ENCODE measurements around the gene ELF4. TPM values are rescaled to one million over a fixed set of nuclear protein-coding genes. Genes with fewer than 3 reads are reported as not detected.

ELF4 gene
- total and polyA plus RNA-seq, 9 of the 15 experiments (the other 6 are each of a cell fraction or from before 2014, with no cell fraction given): 5.9 to 55.8 (median 25.2) TPM

DNA sequence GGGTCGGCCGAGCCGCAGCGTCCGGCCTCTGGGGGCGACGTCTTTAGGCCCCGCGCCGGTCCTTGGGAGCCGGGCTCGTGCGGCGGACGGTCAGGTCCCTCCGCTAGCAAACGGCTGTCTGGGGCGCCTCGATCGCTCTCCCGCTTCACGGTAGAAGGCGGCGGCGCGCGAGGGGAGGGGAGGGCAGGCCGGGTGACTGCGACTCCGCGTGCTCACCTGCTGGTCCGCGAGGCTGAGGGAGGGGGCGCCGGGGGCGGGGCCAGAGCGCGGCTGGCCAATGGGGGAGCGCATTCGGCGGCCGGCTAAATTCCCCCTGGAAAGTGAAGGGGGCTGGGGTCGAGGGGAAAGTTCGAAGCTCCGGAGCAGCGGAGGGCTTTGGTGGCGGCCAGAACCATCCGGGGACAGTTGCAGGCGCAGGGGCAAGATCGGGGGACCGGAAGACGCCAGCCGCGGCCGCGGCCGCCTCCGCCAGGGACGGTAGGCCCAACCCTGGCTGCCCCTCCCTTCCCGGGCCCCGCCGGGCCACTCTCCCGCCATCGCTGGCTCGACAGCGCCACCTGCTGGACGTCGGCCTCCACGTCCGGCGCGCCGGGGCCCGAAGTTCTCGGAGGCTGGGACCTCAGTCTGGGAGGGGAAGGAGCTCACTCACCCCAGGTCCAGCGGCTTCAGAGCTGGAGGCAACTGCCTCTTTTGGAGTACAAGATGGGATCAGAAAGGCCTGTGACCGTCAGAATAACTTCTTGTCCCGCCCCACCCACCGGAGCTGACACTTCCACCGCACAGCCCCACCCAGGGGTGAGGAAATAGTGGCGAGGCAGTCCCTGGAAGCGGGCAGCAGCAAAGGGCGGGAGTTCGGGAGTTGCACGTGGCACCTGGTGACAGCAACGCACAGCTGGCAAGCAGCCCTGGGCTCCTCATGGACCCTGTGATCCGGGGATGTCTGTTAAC lies 49.9 kb downstream of the ELF4 start (continued):
- no peak for TF ChIP-seq XRCC3 (IDR thresholded peaks at IDR 0.05)
- TF ChIP-seq HCFC1 (IDR thresholded peaks at IDR 0.05; ENCODE audit: low read depth, low read length): no peak
- TF ChIP-seq, protein P1, sequence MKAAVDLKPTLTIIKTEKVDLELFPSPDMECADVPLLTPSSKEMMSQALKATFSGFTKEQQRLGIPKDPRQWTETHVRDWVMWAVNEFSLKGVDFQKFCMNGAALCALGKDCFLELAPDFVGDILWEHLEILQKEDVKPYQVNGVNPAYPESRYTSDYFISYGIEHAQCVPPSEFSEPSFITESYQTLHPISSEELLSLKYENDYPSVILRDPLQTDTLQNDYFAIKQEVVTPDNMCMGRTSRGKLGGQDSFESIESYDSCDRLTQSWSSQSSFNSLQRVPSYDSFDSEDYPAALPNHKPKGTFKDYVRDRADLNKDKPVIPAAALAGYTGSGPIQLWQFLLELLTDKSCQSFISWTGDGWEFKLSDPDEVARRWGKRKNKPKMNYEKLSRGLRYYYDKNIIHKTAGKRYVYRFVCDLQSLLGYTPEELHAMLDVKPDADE (conservative IDR thresholded peaks at IDR 0.05; ENCODE audit: control insufficient read depth, low read depth, low read length): no peak; the same call in 1 of the 2 replicates
- TF ChIP-seq HMG20B (CRISPR knock-in tag; IDR thresholded peaks at IDR 0.05): no peak
- TF ChIP-seq, protein P2, sequence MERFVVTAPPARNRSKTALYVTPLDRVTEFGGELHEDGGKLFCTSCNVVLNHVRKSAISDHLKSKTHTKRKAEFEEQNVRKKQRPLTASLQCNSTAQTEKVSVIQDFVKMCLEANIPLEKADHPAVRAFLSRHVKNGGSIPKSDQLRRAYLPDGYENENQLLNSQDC (CRISPR knock-in tag; IDR thresholded peaks at IDR 0.05): no peak
- TF ChIP-seq, protein P3, sequence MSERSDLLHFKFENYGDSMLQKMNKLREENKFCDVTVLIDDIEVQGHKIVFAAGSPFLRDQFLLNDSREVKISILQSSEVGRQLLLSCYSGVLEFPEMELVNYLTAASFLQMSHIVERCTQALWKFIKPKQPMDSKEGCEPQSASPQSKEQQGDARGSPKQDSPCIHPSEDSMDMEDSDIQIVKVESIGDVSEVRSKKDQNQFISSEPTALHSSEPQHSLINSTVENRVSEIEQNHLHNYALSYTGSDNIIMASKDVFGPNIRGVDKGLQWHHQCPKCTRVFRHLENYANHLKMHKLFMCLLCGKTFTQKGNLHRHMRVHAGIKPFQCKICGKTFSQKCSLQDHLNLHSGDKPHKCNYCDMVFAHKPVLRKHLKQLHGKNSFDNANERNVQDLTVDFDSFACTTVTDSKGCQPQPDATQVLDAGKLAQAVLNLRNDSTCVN (CRISPR knock-in tag; IDR thresholded peaks at IDR 0.05): no peak
- peak; percentile 71 for TF ChIP-seq RBFOX2 (IDR thresholded peaks at IDR 0.05; ENCODE audit: low read depth, low read length)
- TF ChIP-seq ZNF707 (CRISPR knock-in tag; conservative IDR thresholded peaks at IDR 0.05): no peak
- no peak for TF ChIP-seq FOXA3 (CRISPR knock-in tag; conservative IDR thresholded peaks at IDR 0.05 in 1 of 2, IDR thresholded peaks at IDR 0.05 in 1 of 2)
- TF ChIP-seq SRSF7 (optimal IDR thresholded peaks at IDR 0.05; ENCODE audit: low read depth, low read length): no peak
- TF ChIP-seq YY1 (IDR thresholded peaks at IDR 0.05; ENCODE audit: borderline replicate concordance in 1 of 3, control insufficient read depth in 1 of 3, extremely low read depth in 1 of 3, insufficient read depth in 3 of 3, insufficient read length in 1 of 3, insufficient replicate concordance in 2 of 3, low read depth in 1 of 3, low read length in 2 of 3): peak in 2 of 3 experiments; percentile 67 to 76
- TF ChIP-seq PHF8 (IDR thresholded peaks at IDR 0.05; ENCODE audit: borderline replicate concordance, low read length): peak; percentile 56; the same call in 1 of the 2 replicates
- TF ChIP-seq, protein P4, sequence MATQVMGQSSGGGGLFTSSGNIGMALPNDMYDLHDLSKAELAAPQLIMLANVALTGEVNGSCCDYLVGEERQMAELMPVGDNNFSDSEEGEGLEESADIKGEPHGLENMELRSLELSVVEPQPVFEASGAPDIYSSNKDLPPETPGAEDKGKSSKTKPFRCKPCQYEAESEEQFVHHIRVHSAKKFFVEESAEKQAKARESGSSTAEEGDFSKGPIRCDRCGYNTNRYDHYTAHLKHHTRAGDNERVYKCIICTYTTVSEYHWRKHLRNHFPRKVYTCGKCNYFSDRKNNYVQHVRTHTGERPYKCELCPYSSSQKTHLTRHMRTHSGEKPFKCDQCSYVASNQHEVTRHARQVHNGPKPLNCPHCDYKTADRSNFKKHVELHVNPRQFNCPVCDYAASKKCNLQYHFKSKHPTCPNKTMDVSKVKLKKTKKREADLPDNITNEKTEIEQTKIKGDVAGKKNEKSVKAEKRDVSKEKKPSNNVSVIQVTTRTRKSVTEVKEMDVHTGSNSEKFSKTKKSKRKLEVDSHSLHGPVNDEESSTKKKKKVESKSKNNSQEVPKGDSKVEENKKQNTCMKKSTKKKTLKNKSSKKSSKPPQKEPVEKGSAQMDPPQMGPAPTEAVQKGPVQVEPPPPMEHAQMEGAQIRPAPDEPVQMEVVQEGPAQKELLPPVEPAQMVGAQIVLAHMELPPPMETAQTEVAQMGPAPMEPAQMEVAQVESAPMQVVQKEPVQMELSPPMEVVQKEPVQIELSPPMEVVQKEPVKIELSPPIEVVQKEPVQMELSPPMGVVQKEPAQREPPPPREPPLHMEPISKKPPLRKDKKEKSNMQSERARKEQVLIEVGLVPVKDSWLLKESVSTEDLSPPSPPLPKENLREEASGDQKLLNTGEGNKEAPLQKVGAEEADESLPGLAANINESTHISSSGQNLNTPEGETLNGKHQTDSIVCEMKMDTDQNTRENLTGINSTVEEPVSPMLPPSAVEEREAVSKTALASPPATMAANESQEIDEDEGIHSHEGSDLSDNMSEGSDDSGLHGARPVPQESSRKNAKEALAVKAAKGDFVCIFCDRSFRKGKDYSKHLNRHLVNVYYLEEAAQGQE (IDR thresholded peaks at IDR 0.05; ENCODE audit: borderline replicate concordance): peak; percentile 78
- TF ChIP-seq, protein P4 (CRISPR knock-in tag; IDR thresholded peaks at IDR 0.05; ENCODE audit: low read depth): no peak
- no peak for TF ChIP-seq KAT2B (IDR thresholded peaks at IDR 0.05; ENCODE audit: low read depth, low read length)

Data from K562 (cell line).